Neural crest cell (in vitro differentiated cells): Measurements from ENCODE around the gene TEX29. TPM values are rescaled to one million over a fixed set of nuclear protein-coding genes. Genes with fewer than 3 reads are reported as not detected.

Experiments
- DNase-seq: peaks from one replicate; pipeline ENCODE4 v3.0.0; 2021; ENCODE audit warnings: low read depth, mixed read lengths, low spot score
- H3K27ac Mint-ChIP-seq: one replicate; pipeline ENCODE4 v1.8.0; 2021; ENCODE audit warnings: mild to moderate bottlenecking, mixed read lengths; ENCODE audit not compliant: unreplicated experiment
- H3K27me3 Mint-ChIP-seq: 2 replicates; pipeline ENCODE4 v1.8.0; 2021; ENCODE audit warnings: low read depth, mild to moderate bottlenecking, mixed read lengths
- H3K36me3 Mint-ChIP-seq: 2 replicates; pipeline ENCODE4 v1.8.0; 2021; ENCODE audit warnings: low read depth, mild to moderate bottlenecking, mixed read lengths
- H3K4me1 Mint-ChIP-seq: 2 replicates; pipeline ENCODE4 v1.8.0; 2021; ENCODE audit warnings: mixed read lengths
- H3K4me3 Mint-ChIP-seq: one replicate; pipeline ENCODE4 v1.8.0; 2021; ENCODE audit warnings: mild to moderate bottlenecking, mixed read lengths
- H3K9me3 Mint-ChIP-seq: 2 replicates; pipeline ENCODE4 v1.8.0; 2021; ENCODE audit warnings: mixed read lengths
- CTCF ChIP-seq: fragments of 200-600 bp; sonication (generic); conservative IDR thresholded peaks from 2 replicates; pipeline ENCODE4 v1.5.0; 2021; ENCODE audit warnings: antibody characterized with exemption, mild to moderate bottlenecking
- total RNA-seq: library from RNA; stranded (reverse); gene quantifications from 2 replicates; pipeline ENCODE4 v1.2.1, GENCODE V29; 2021

The TEX29 gene
- total RNA-seq, 1 donor from 2014 or later = not detected

DNA sequence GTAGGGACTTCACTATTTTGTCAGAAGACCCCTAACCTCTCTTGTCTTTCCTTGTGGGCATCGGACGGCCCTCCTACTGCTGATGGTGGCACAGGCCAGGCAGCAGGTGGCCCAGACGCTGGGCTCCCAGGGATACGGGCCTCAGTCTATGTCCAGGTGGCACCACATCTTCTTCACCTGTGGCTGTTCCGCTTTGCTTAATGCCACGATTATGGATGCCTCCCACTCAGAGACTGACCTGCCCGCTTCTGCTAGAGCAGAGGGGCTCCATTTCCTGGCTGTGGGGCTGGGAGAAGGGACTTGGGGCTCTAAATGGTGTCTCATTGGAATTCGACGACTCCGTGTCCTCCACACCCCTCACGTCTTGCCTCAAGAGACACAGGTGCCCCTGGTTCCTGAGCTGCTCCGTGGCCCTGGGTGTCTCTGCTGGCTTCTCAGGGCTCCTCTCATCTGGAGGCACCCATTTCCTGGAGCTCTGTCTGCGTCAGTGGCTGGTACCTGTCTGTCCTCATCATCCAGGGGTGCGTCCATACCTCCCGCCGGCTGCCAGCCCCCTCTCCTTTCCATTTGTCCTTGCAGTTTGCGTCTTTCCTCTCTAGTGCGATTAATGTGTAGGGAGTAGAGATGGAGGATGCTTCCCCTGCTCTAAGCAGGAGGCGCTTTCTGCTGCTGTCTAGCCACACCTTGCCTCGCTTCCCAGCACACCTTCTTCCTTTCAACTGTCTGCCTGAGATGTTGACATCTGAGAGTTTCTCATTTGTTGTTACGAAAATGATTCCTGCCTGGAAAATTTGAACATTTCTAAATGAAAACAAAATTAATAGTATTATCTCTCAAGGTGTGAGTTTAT lies 63.4 kb downstream of the TEX29 start:
- no peak overlapping the region for H3K27ac Mint-ChIP-seq
- no peak for DNase-seq
- peaks cover 6% of the 10 kb centered on the region for H3K4me1 Mint-ChIP-seq
- H3K27me3 Mint-ChIP-seq = no peaks in the 10 kb centered on the region
- H3K9me3 Mint-ChIP-seq = peaks cover 11% of the 10 kb centered on the region
- no peak for TF ChIP-seq CTCF
- no peak overlapping the region for H3K4me3 Mint-ChIP-seq
- peaks cover 2% of the 10 kb centered on the region for H3K36me3 Mint-ChIP-seq

DNA sequence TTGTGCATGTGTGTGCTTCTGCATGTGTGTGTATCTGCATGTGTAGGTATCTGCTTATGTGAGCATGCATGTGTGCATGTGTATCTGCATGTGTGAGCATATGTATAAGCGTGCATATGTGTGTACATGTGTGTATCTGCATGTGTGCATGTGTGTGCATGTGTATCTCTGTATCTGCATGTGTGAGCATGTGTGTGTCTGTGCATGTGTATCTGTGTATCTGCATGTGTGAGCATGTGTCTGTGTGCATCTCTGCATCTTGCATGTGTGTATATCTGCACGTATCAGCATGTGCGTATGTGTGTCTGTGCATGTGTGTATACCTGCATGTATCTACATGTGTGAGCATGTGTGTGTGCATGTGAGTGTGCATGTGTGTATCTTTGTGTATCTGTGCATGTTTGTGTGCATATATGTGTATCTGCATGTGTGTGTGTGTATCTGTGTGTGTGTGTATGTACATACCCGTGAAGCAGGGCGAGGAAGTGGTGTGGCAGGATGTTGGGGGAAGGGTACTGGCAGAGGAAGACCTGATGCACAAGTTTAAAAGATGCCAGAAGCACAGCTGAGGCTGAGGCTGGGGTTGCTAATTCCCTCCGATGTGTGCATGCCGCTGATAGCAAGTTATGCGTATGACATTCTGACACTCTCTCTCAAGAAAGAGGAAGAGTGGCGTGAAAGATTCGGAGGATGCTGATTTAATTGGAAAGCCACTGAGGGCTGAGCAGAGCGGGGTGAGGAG lies 64.2 kb downstream of the TEX29 start:
- no peaks in the 10 kb centered on the region for H3K27me3 Mint-ChIP-seq
- H3K4me3 Mint-ChIP-seq = no peak overlapping the region
- peaks cover 6% of the 10 kb centered on the region for H3K4me1 Mint-ChIP-seq
- TF ChIP-seq CTCF = no peak
- H3K36me3 Mint-ChIP-seq = peaks cover 2% of the 10 kb centered on the region
- no peak overlapping the region for H3K27ac Mint-ChIP-seq
- peaks cover 11% of the 10 kb centered on the region for H3K9me3 Mint-ChIP-seq
- no peak for DNase-seq

GRCh38 chr13:111385183-111385857 lies 64.9 kb downstream of the TEX29 start:
- peaks cover under 1% of the 10 kb centered on the region for H3K36me3 Mint-ChIP-seq
- no peak for DNase-seq
- peaks cover 6% of the 10 kb centered on the region for H3K4me1 Mint-ChIP-seq
- no peak for TF ChIP-seq CTCF
- H3K27ac Mint-ChIP-seq = no peak overlapping the region
- H3K9me3 Mint-ChIP-seq = peaks cover 6% of the 10 kb centered on the region
- H3K4me3 Mint-ChIP-seq = no peak overlapping the region
- no peaks in the 10 kb centered on the region for H3K27me3 Mint-ChIP-seq

DNA sequence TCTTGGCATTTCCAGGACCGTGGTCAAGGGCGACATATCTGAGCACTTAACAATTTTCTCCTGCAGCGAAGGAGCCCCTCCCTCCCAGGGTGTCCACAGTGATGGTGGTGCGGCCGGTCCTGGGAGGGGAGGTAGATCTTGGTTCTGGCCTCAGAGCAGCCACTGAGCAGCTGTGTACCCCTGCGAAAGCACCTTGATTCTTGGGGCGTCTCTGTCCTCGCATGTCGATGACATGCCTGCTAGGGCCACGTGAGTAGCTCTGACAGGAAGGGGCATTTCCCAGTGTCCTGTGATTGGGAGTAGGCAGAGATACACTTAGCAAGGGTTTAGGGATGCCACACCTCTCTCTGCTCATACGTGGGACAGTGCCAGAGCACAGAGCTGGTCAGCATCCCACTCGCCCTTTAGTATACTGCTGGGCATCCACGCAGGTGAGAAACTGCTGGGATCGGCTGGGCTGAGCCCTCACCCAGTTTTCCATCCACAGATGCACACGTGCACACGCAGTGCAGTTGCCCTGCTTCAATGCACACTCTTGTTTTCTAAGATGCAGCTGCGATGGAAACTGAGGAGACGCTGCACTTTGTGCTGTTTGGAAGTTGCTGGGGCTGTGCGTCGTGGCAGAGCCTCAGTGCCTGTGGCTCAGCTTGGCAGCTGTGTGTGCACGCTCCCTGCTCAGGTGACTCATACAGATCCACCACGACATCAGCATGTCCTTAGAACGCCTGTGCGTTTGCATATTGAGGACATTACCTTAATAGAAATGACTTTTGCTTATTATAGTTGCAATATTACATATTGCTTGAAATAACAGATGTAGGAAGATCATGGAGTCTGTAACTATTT lies 66.8 kb downstream of the TEX29 start:
- no peak for DNase-seq
- H3K9me3 Mint-ChIP-seq = no peaks in the 10 kb centered on the region

More for the DNA sequence above, 66.8 kb downstream of the TEX29 start:
- H3K27me3 Mint-ChIP-seq = no peaks in the 10 kb centered on the region
- no peaks in the 10 kb centered on the region for H3K36me3 Mint-ChIP-seq
- H3K27ac Mint-ChIP-seq = no peak overlapping the region
- no peak overlapping the region for H3K4me3 Mint-ChIP-seq
- H3K4me1 Mint-ChIP-seq = peaks cover 6% of the 10 kb centered on the region
- TF ChIP-seq CTCF = no peak
